Activated CD4-positive, alpha-beta T cell treated with anti-CD3 and anti-CD28 coated beads, Interleukin-2, Interleukin-4, amounts not matched to agents 100 ng/mL and 50 ng/mL, durations not matched to agents 16 hours and 8 hours (primary cell): ENCODE measurements around the gene HCK.

Experiments
- DNase-seq: peaks from one replicate; pipeline ENCODE4 v3.0.0-alpha.2; 2020; ENCODE audit warnings: low spot score

Gene HCK

DNA sequence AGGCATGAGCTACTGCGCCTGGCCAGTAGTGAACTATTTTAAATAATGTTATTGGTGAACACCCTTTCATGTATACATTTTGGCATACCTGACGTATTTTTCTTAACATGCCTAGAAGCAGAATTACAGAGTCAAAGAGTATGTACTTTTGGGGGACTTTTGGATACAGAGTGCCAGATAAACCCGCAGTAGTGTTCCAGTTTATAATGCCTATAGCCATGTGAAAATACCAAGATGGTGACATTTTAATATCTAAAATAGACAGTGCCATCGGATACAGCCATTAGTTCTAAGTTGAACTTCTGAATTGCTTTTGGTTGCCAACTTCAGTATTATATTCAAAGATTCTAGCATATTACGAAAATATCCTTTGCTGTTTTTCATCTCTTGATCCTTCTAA, 77.8 kb downstream of the HCK start:
- DNase-seq: no peak

GRCh38 chr20:32130352-32130751, 78.3 kb downstream of the HCK start:
- no peak for DNase-seq

DNA sequence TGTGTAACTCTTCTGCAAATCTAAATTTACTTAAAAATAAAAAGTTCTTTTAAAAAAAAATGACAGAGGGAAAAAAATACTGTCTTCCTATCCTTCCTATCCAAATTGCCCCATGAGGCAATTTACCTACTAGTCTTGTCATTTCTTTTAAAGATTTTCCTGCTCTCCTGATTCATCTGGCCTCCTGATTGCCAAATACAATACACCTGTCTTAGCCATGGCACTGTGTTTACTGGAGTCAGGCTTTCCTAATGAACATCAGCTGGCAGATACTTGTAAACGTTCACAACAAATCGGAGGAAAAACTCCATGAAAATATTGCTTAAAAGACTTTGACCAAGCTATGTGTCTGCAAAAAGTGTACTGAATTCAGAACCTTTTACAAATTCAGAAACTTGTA, 78.9 kb downstream of the HCK start:
- no peak for DNase-seq

DNA sequence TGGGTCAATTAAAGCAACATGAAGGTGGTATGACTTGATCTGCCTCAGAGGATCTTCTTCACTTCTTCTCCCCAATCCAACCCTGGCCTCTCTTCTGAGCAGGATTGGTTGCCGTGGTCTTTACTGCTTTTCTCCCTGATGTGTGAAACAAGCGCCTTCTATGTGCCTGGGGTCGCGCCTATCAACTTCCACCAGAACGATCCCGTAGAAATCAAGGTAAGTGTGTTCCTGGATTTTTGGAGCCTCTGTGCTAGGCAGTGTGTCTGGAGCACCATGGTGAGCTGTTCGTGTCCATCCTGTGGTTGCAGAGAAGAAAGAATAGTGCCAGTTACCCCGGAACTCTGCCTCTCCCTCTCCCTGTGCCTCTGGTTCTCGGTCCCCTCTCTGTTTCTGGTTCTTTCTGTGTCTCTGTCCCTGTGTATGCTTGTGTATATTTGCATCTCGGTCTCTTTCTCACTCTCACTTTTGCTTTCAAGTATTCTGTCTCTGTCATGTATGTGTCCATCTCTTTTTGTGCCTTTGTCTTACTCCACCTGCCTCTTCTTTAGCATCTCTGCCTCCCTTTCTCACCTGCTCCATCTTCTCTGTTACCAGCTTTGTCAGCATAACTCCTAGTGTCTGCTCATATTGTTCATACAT, 81.0 kb downstream of the HCK start:
- DNase-seq: no peak

- DNase-seq: no peak
These were observed 82.0 kb downstream of the HCK start for GRCh38 chr20:32134026-32134425.

- no peak for DNase-seq
These were observed 84.0 kb downstream of the HCK start for GRCh38 chr20:32135983-32136515.

GRCh38 chr20:32138921-32139320, 86.9 kb downstream of the HCK start:
- no peak for DNase-seq

- DNase-seq: no peak
These were observed 87.9 kb downstream of the HCK start for GRCh38 chr20:32139947-32140346.

DNA sequence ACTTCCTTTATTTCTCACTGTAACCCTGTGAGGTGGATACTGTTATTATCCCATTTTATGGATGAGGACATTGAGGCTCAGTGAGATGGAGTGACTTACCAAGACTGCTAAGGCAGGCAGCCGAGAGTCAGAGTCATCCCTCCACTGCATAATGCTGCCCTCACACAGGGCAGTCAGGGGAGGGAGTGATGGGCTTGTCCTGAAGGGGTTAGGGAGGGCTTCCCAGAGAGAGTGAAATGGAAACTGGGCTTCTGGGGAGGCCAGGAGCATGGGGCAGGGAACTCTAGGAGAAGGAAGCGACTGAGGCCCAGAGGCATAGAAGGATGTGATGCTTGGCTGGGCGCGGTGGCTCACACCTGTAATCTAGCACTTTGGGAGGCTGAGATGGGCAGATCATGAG, 88.6 kb downstream of the HCK start:
- DNase-seq: no peak

DNA sequence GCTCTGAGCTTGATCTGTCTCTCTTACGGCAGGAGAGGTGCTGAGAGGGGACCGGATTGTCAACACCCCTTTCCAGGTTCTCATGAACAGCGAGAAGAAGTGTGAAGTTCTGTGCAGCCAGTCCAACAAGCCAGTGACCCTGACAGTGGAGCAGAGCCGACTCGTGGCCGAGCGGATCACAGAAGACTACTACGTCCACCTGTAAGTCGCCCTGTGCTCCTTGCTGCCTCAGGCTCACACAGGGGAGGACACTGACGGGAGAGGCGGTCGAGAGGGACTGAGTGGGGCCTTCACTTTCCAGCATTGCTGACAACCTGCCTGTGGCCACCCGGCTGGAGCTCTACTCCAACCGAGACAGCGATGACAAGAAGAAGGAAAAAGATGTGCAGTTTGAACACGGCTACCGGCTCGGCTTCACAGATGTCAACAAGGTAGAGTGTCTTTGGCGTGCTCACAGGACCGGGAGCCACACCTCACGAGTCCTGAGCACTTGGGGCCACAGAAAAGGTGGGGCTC, 89.5 kb downstream of the HCK start:
- DNase-seq: no peak

- no peak for DNase-seq
These were observed 90.0 kb downstream of the HCK start for GRCh38 chr20:32142088-32142487.

DNA sequence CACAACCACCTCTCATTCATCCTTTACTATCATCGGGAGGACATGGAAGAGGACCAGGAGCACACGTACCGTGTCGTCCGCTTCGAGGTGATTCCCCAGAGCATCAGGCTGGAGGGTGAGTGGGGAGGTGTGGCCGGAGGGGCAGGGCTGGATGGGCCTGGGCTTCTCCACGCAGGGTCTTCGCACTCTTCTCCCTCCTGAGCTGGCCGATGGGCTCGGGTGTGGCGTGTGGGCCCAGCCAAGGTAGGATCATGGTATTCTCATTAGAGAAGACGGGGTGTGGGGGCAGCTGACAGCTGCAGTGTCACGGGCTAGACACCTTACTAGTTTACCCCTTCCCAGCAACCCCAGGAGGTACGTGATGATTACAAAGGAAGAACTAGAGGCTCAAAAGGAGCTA, 90.9 kb downstream of the HCK start:
- DNase-seq: no peak

DNA sequence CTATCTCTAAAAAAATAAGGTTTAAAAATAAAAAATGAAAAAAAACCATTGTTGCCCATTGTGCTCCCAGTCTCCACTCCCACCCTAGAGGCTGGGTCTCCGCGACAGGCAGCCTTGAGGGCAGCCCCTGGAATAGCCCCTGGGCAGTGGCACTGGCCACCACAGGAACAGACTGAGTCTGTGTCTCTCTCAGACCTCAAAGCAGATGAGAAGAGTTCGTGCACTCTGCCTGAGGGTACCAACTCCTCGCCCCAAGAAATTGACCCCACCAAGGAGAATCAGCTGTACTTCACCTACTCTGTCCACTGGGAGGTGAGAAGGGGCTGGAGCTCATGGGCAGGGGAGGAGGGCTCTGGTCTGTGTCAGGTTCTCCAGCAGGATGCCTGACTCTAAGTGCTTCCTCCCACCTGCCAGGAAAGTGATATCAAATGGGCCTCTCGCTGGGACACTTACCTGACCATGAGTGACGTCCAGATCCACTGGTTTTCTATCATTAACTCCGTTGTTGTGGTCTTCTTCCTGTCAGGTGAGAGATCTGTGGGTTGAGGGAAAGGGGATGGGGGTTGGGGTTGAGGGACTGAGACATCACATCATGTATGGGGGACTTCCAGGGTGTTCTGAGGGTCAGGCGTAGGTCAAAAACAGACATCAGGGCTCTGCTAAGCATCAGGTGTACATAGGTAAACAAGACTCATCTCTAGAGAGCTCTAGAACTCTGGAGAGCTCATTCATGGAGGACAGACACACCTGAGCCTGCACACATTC, 93.0 kb downstream of the HCK start:
- DNase-seq: no peak

DNA sequence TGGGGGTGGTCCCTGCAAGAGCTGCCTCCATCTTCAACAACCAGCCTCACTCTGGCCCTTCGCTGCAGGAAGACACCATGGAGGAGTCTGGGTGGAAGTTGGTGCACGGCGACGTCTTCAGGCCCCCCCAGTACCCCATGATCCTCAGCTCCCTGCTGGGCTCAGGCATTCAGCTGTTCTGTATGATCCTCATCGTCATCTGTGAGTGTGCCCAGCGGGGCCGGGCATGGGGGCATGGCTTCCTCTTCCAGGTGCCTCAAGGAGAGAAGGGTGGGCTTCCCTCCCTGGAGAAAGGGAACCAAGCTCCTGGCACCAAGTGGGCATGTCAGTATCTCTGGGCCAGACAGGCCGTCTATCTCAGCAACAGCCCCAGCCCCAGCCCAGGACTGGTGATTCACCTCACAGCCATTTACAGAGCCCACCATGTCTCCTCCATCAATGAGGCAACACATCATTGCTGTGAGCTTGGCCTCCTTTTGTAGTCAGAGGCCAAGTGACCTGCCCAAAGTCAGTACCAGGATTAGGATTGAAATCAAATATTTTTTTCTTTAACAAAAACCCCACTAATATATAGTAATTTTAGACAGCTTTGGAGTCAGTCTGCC, 97.6 kb downstream of the HCK start:
- DNase-seq: no peak

DNA sequence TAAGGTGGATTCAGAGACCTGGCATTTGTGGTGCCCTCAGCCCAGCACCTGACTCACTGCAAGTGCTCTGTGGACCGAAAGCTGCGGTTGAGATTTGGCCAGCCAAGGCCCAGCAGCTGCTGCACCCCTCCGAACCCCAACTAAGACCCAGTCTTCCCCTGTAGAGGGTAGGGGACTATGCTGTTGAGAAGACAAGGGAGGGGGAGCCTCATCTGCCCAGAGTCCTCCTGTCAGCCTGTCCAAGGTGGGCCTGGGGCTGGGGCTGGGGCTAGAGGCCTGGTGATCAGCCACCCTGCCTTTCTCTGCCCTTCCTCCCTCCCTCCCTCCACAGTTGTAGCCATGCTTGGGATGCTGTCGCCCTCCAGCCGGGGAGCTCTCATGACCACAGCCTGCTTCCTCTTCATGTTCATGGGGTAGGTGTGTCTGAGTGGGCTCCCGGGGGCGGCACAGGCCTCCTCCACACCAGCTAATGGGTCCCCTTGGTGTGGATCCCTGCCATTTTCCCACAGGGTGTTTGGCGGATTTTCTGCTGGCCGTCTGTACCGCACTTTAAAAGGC, 98.3 kb downstream of the HCK start:
- DNase-seq: no peak
